H1 (cell line): ENCODE data around the gene MRPL9. TPM values are rescaled to one million over a fixed set of nuclear protein-coding genes. Genes with fewer than 3 reads are reported as not detected.

Source experiments
- CTCF ChIA-PET: fragments of 300-600 bp; sonication (Branson Sonifier 250); formaldehyde crosslinking; loops from one replicate; lab custom pipeline; 2021; ENCODE audit not compliant: partially characterized antibody; lab: Charles Lee
- POLR2A ChIA-PET: fragments of 300-600 bp; sonication (Branson Sonifier 250); formaldehyde crosslinking; loops from one replicate; lab custom pipeline; 2021; ENCODE audit warnings: inconsistent platforms; ENCODE audit not compliant: partially characterized antibody; lab: Charles Lee
- DNase-seq, 2 experiments: peaks; one replicate each; pipeline versions ENCODE4 v3.0.0 to v3.0.0-alpha.2; 2010 to 2022; ENCODE audit warnings: low spot score in 2 of 2, low read depth in 1 of 2, mixed read lengths in 1 of 2
- FAIRE-seq: peaks from 2 replicates; lab custom pipeline; 2011; peaks lifted over from hg19 to GRCh38; lab: Jason Lieb, UNC
- H2AFZ ChIP-seq: 2 replicates; pipeline ENCODE4 v1.8.1; 2012; ENCODE audit warnings: low read length, inconsistent platforms
- H2AK5ac ChIP-seq: 2 replicates; pipeline ENCODE4 v1.6.1; 2013; ENCODE audit warnings: low read depth, low read length
- H2BK120ac ChIP-seq: replicated peaks from 2 replicates; pipeline ENCODE3; 2013; ENCODE audit warnings: low read depth, low read length, inconsistent platforms
- H2BK12ac ChIP-seq: 2 replicates; pipeline ENCODE4 v1.6.1; 2013; ENCODE audit warnings: low read depth, low read length
- H2BK15ac ChIP-seq: 2 replicates; pipeline ENCODE4 v1.6.1; 2013; ENCODE audit warnings: low read length
- H2BK20ac ChIP-seq: 2 replicates; pipeline ENCODE4 v1.6.1; 2013; ENCODE audit warnings: low read length
- H2BK5ac ChIP-seq: 2 replicates; pipeline ENCODE4 v1.6.1; 2013; ENCODE audit warnings: low read depth, low read length
- H3K14ac ChIP-seq: 2 replicates; pipeline ENCODE4 v1.6.1; 2013; ENCODE audit warnings: inconsistent platforms; ENCODE audit not compliant: insufficient read length
- H3K18ac ChIP-seq: 2 replicates; pipeline ENCODE4 v1.6.1; 2013; ENCODE audit warnings: low read length; ENCODE audit errors: extremely low read depth
- H3K23ac ChIP-seq: 2 replicates; pipeline ENCODE4 v1.6.1; 2013; ENCODE audit warnings: inconsistent platforms; ENCODE audit not compliant: insufficient read length
- H3K23me2 ChIP-seq: 2 replicates; pipeline ENCODE4 v1.6.1; 2013; ENCODE audit warnings: low read depth, low read length
- H3K27ac ChIP-seq: 2 replicates; pipeline ENCODE4 v1.6.1; 2011; ENCODE audit warnings: low read depth, low read length, inconsistent platforms
- H3K27me3 ChIP-seq, 4 experiments: replicated peaks in 1 of 4; 1 replicate in 1 of 4; 2 replicates in 3 of 4; pipeline versions ENCODE4 v1.6.1 to v1.8.1; 2011 to 2013; ENCODE audit warnings: low read length in 3 of 4, mild to moderate bottlenecking in 3 of 4, inconsistent platforms in 2 of 4, mixed read lengths in 2 of 4, moderate library complexity in 1 of 4; ENCODE audit not compliant: control insufficient read depth in 3 of 4, insufficient read depth in 3 of 4; ENCODE audit errors: extremely low read depth in 1 of 4
- H3K36me3 ChIP-seq, 4 experiments: 2 replicates each; pipeline versions ENCODE4 v1.6.1 to v1.8.1; 2011 to 2013; ENCODE audit warnings: mild to moderate bottlenecking in 4 of 4, low read length in 3 of 4, moderate library complexity in 2 of 4, control low read depth in 1 of 4, inconsistent platforms in 1 of 4; ENCODE audit not compliant: insufficient read depth in 4 of 4, control insufficient read depth in 2 of 4
- H3K4ac ChIP-seq: replicated peaks from 2 replicates; pipeline ENCODE3; 2013; ENCODE audit warnings: low read length, low read depth, mixed read lengths, inconsistent platforms; ENCODE audit not compliant: insufficient read length
- H3K4me1 ChIP-seq, 4 experiments: replicated peaks in 1 of 4; 1 replicate in 1 of 4; 2 replicates in 3 of 4; pipeline versions ENCODE4 v1.6.1 to v1.8.1; 2011 to 2013; ENCODE audit warnings: low read length in 3 of 4, inconsistent platforms in 2 of 4, mixed read lengths in 1 of 4; ENCODE audit not compliant: insufficient read depth in 4 of 4, control insufficient read depth in 3 of 4
- H3K4me2 ChIP-seq, 2 experiments: 2 replicates each; pipeline versions ENCODE4 v1.6.1 to v1.8.1; 2011 to 2013; ENCODE audit warnings: low read depth in 2 of 2, low read length in 2 of 2, control low read depth in 1 of 2, inconsistent platforms in 1 of 2, mild to moderate bottlenecking in 1 of 2; ENCODE audit not compliant: insufficient read depth in 1 of 2
- H3K4me3 ChIP-seq, 4 experiments: fragments of 200-600, 300-600 bp in 1 of 4; sonication (generic), shearing (Covaris generic), sonication (Bioruptor Twin) in 1 of 4; 2 replicates each; pipeline versions ENCODE4 v1.5.1 to v1.8.1; 2011 to 2016; ENCODE audit warnings: low read length in 4 of 4, low read depth in 3 of 4, control low read depth in 2 of 4, inconsistent platforms in 2 of 4, mild to moderate bottlenecking in 2 of 4, mixed read lengths in 1 of 4, moderate library complexity in 1 of 4; ENCODE audit not compliant: insufficient read depth in 2 of 4; ENCODE audit errors: extremely low read depth in 1 of 4
- H3K56ac ChIP-seq: replicated peaks from 2 replicates; pipeline ENCODE3; 2013; ENCODE audit warnings: low read depth, mild to moderate bottlenecking, mixed read lengths, low read length, inconsistent platforms; ENCODE audit not compliant: insufficient read length
- H3K79me1 ChIP-seq: 2 replicates; pipeline ENCODE4 v1.6.1; 2013; ENCODE audit warnings: low read depth, low read length, control low read depth
- H3K79me2 ChIP-seq, 2 experiments: 2 replicates each; pipeline versions ENCODE4 v1.6.1 to v1.8.1; 2012 to 2013; ENCODE audit warnings: low read length in 2 of 2, mild to moderate bottlenecking in 2 of 2, inconsistent platforms in 1 of 2; ENCODE audit not compliant: insufficient read depth in 2 of 2, control insufficient read depth in 1 of 2
- H3K9ac ChIP-seq, 4 experiments: replicated peaks in 1 of 4; 1 replicate in 1 of 4; 2 replicates in 3 of 4; pipeline versions ENCODE4 v1.6.1 to v1.8.1; 2011 to 2013; ENCODE audit warnings: low read depth in 3 of 4, low read length in 3 of 4, control low read depth in 2 of 4, mild to moderate bottlenecking in 2 of 4, moderate library complexity in 2 of 4, inconsistent platforms in 1 of 4; ENCODE audit errors: extremely low read depth in 1 of 4
- H3K9me3 ChIP-seq, 2 experiments: 2 replicates each; pipeline versions ENCODE4 v1.6.1 to v1.8.1; 2012 to 2013; ENCODE audit warnings: mild to moderate bottlenecking in 2 of 2, moderate library complexity in 2 of 2, control low read depth in 1 of 2, inconsistent platforms in 1 of 2, low read depth in 1 of 2, low read length in 1 of 2, mixed read lengths in 1 of 2; ENCODE audit not compliant: insufficient read depth in 2 of 2
- H4K20me1 ChIP-seq, 2 experiments: replicated peaks in 1 of 2; 2 replicates each; pipeline versions ENCODE3 to v1.8.1; 2011 to 2013; ENCODE audit warnings: inconsistent platforms in 2 of 2, low read length in 2 of 2, mild to moderate bottlenecking in 1 of 2; ENCODE audit not compliant: insufficient read depth in 2 of 2, control insufficient read depth in 1 of 2
- H4K5ac ChIP-seq: 2 replicates; pipeline ENCODE4 v1.6.1; 2013; ENCODE audit warnings: low read length, low read depth, mixed read lengths, inconsistent platforms; ENCODE audit not compliant: insufficient read length
- H4K8ac ChIP-seq: 2 replicates; pipeline ENCODE4 v1.8.0; 2013; ENCODE audit warnings: mild to moderate bottlenecking, moderate library complexity, low read length, inconsistent platforms; ENCODE audit not compliant: insufficient read depth; ENCODE audit errors: extremely low read depth
- H4K91ac ChIP-seq: replicated peaks from 2 replicates; pipeline ENCODE3; 2013; ENCODE audit warnings: low read length, mixed read lengths, inconsistent platforms; ENCODE audit not compliant: insufficient read length
- CBX5 ChIP-seq: fragments of 300-800, 300-1000 bp; sonication (generic); IDR thresholded peaks from 2 replicates; pipeline ENCODE4 v1.7.1; 2016; ENCODE audit warnings: antibody characterized with exemption, low read length, low read depth
- CHD1 ChIP-seq: IDR thresholded peaks from 2 replicates; pipeline ENCODE4 v1.6.1; 2012; ENCODE audit warnings: low read depth, low read length, improper control_type of control experiment
- CREB1 ChIP-seq: IDR thresholded peaks from 2 replicates; pipeline ENCODE4 v1.6.1; 2012; ENCODE audit warnings: inconsistent platforms
- EZH2 ChIP-seq: fragments of 200-600 bp; sonication (generic); IDR thresholded peaks from 2 replicates; pipeline ENCODE4 v1.7.1; 2012; ENCODE audit warnings: low read depth, mild to moderate bottlenecking, moderate library complexity, low read length, inconsistent platforms; ENCODE audit not compliant: severe bottlenecking
- HDAC2 ChIP-seq, 2 experiments: fragments of 300-600 bp in 1 of 2; sonication (generic) in 1 of 2; IDR thresholded peaks; 2 replicates each; pipeline ENCODE4 v1.6.1; 2011 to 2012; ENCODE audit warnings: low read depth in 2 of 2, low read length in 2 of 2, mild to moderate bottlenecking in 2 of 2, moderate library complexity in 2 of 2, borderline replicate concordance in 1 of 2, inconsistent platforms in 1 of 2
- JUND ChIP-seq: IDR thresholded peaks from 2 replicates; pipeline ENCODE4 v1.6.1; 2011; ENCODE audit warnings: mild to moderate bottlenecking, improper control_type of control experiment, low read length
- KDM1A ChIP-seq: fragments of 200-600, 300-600 bp; sonication (generic); IDR thresholded peaks from 2 replicates; pipeline ENCODE4 v1.7.1; 2016; ENCODE audit warnings: mild to moderate bottlenecking, low read length, borderline replicate concordance
- KDM5A ChIP-seq: fragments of 200-600 bp; IDR thresholded peaks from 2 replicates; pipeline ENCODE4 v1.7.1; 2012; ENCODE audit warnings: mild to moderate bottlenecking, low read length, inconsistent platforms, mixed read lengths
- MAFK ChIP-seq: IDR thresholded peaks from 2 replicates; pipeline ENCODE4 v1.6.1; 2012; ENCODE audit warnings: low read depth, mild to moderate bottlenecking, improper control_type of control experiment, low read length
- MAX ChIP-seq: IDR thresholded peaks from 2 replicates; pipeline ENCODE4 v1.6.1; 2012; ENCODE audit warnings: inconsistent platforms
- NANOG ChIP-seq: IDR thresholded peaks from 2 replicates; pipeline ENCODE4 v1.6.1; 2011; ENCODE audit warnings: low read length, low read depth, mild to moderate bottlenecking, inconsistent platforms; ENCODE audit not compliant: insufficient read depth, poor library complexity, severe bottlenecking
- SIRT6 ChIP-seq: IDR thresholded peaks from one replicate; pipeline ENCODE4 v1.7.1; 2012; ENCODE audit warnings: low read length, inconsistent platforms
- SIX5 ChIP-seq: IDR thresholded peaks from 2 replicates; pipeline ENCODE4 v1.6.1; 2011; ENCODE audit warnings: mild to moderate bottlenecking, low read depth, low read length
- SUZ12 ChIP-seq: fragments of 200-600 bp; sonication (generic); IDR thresholded peaks from 2 replicates; pipeline ENCODE4 v1.6.1; 2012; ENCODE audit warnings: mild to moderate bottlenecking, inconsistent platforms, low read length, moderate library complexity, mixed read lengths
- TEAD4 ChIP-seq: IDR thresholded peaks from 2 replicates; pipeline ENCODE4 v1.6.1; 2012; ENCODE audit warnings: low read depth, low read length, inconsistent platforms, mixed read lengths
- WGBS, 2 experiments: shearing (Covaris generic) in 1 of 2; methylation state at CpG; one replicate each; pipeline versions ENCODE4 v1.1.6 to v1.1.7; 2013 to 2015; ENCODE audit warnings: low lambda C conversion rate in 2 of 2, mixed read lengths in 2 of 2, inconsistent platforms in 1 of 2, low coverage in 1 of 2, missing lambda C conversion rate in 1 of 2; ENCODE audit not compliant: insufficient replicate concordance in 2 of 2, insufficient coverage in 1 of 2, insufficient read length in 1 of 2; ENCODE audit errors: extremely low coverage in 1 of 2, missing lambda C conversion rate in 1 of 2; 5-methylcytosine and 5-hydroxymethylcytosine counted together
- polyA plus RNA-seq, 7 experiments: library from polyadenylated mRNA; depleted of rRNA in 3 of 7; stranded (reverse) in 5 of 7; unstranded in 2 of 7; fragments of >200 nt in 5 of 7; fragments of 200-250 nt in 2 of 7; gene quantifications; 1 replicate in 5 of 7; 2 replicates in 1 of 7; 4 replicates in 1 of 7; pipeline versions ENCODE4 v1.2.1 to v1.2.3, GENCODE V29; 2011 to 2013; ENCODE audit warnings: missing spikeins in 2 of 7, mixed read lengths in 2 of 7
- total RNA-seq: library from RNA; stranded (reverse); fragmentation: NEBNext Ultra II Directional; extraction: Animal tissue kit (Norgen Biotek cat#: 25700); gene quantifications from 2 replicates; pipeline ENCODE4 v1.2.1, GENCODE V29; 2021

MRPL9 gene
- total and polyA plus RNA-seq, 2 of the 8 experiments (the other 6 are each of a cell fraction or from before 2014, with no cell fraction given) = 74.9 to 113 TPM

- H2BK15ac ChIP-seq = no peak overlapping the region
- H3K9ac ChIP-seq = no peak overlapping the region
- H2AK5ac ChIP-seq = no peak overlapping the region
- no peak overlapping the region for H3K27ac ChIP-seq
- H3K23ac ChIP-seq = no peak overlapping the region
- WGBS, 2 experiments = 83% methylated on average over 3 of the region's 3 CpGs; no CpG with 5 or more reads in 1 of the 2 experiments
- no peaks in the 10 kb centered on the region for H4K20me1 ChIP-seq
- 0 out of 2 replicates have a peak overlapping the region, but pooled peaks have one; percentile 36 for H2AFZ ChIP-seq
- ChIA-PET CTCF (interaction anchor here (0.6 to 4.5 kb wide), 11 partner anchors 10 to 1307 kb away, joined by 3 to 90 read pairs (median 7); partner anchors contain the start of genes CELF3 and SPRR2D), POLR2A (interaction anchor here (1.5 kb wide), 1 partner anchor 12 kb away, joined by 4 read pairs; the partner anchor contains the start of gene RIIAD1)
- H3K4ac ChIP-seq = no peak overlapping the region
- H4K8ac ChIP-seq = no peak overlapping the region
- no peak overlapping the region for H2BK5ac ChIP-seq
- peaks cover 16% of the 10 kb centered on the region in 2 experiments for H3K9me3 ChIP-seq
- no peaks in the 10 kb centered on the region for H3K79me1 ChIP-seq
- H3K14ac ChIP-seq = no peak overlapping the region
- H3K4me1 ChIP-seq = peaks cover 2 to 5% (median 4%) of the 10 kb centered on the region in 4 experiments; a peak in 6 of 7 replicates
- no peak overlapping the region for H4K91ac ChIP-seq
- no peak overlapping the region for H3K4me3 ChIP-seq
- no peak overlapping the region for H3K18ac ChIP-seq
- no peaks in the 10 kb centered on the region for H3K36me3 ChIP-seq
- no peaks in the 10 kb centered on the region for H3K79me2 ChIP-seq
- no peak overlapping the region for H3K4me2 ChIP-seq
- no peak overlapping the region for H2BK12ac ChIP-seq
- DNase-seq (no peak), FAIRE-seq (no peak)
- H3K56ac ChIP-seq = no peak overlapping the region
- H2BK20ac ChIP-seq = no peak overlapping the region
- no peak overlapping the region for H2BK120ac ChIP-seq
- H4K5ac ChIP-seq = no peak overlapping the region
- H3K23me2 ChIP-seq = no peaks in the 10 kb centered on the region
- no peaks in the 10 kb centered on the region; a peak in 1 of 7 replicates for H3K27me3 ChIP-seq
- TF ChIP-seq KDM5A (no peak), TEAD4 (no peak), CHD1 (no peak), SIRT6 (no peak), CBX5 (no peak), JUND (no peak), SUZ12 (no peak), EZH2 (no peak), HDAC2 (IDR thresholded peaks at IDR 0.05; ENCODE audit: borderline replicate concordance in 1 of 2, low read depth in 2 of 2, low read length in 2 of 2) (no peak), CREB1 (no peak), KDM1A (no peak), SIX5 (no peak), MAFK (no peak), NANOG (no peak), MAX (no peak)
Measured at GRCh38 chr1:151733126-151733525, 30.2 kb downstream of the MRPL9 start.
